GM10847 (cell line): ENCODE measurements around the gene NUTF2.
A peak's percentile ranks its signal among the peaks of the same experiment; 100 is the strongest.

Experiments used
- POLR2A ChIP-seq: IDR thresholded peaks from 2 replicates; pipeline ENCODE4 v1.6.1; 2011; ENCODE audit not compliant: insufficient read length; ENCODE audit errors: extremely low read depth

Gene NUTF2

GRCh38 chr16:67872631-67873434 lies 26.1 kb downstream of the NUTF2 start, which contains the start of gene EDC4:
Gene EDC4, plus strand, starts transcription at chr16:67873052. Its CDS starts 210 bp downstream, at chr16:67873262.
- peak; percentile 86 for TF ChIP-seq POLR2A

- TF ChIP-seq POLR2A: no peak
Measured at GRCh38 chr16:67873435-67874370, 27.0 kb downstream of the NUTF2 start.

GRCh38 chr16:67874372-67874771 lies 27.6 kb downstream of the NUTF2 start:
- TF ChIP-seq POLR2A: no peak

- TF ChIP-seq POLR2A: no peak
Measured at GRCh38 chr16:67877064-67877463, 30.3 kb downstream of the NUTF2 start.

GRCh38 chr16:67878232-67878631 lies 31.5 kb downstream of the NUTF2 start:
- TF ChIP-seq POLR2A: no peak

GRCh38 chr16:67878846-67879245 lies 32.1 kb downstream of the NUTF2 start:
- TF ChIP-seq POLR2A: no peak

- TF ChIP-seq POLR2A: no peak
Measured at GRCh38 chr16:67879462-67879861, 32.7 kb downstream of the NUTF2 start.

- no peak for TF ChIP-seq POLR2A
Measured at GRCh38 chr16:67879936-67880335, 33.2 kb downstream of the NUTF2 start.

- TF ChIP-seq POLR2A: no peak
Measured at GRCh38 chr16:67880584-67880983, 33.9 kb downstream of the NUTF2 start.

GRCh38 chr16:67881621-67882161 lies 35.0 kb downstream of the NUTF2 start:
- TF ChIP-seq POLR2A: no peak

GRCh38 chr16:67882374-67883145 lies 35.8 kb downstream of the NUTF2 start:
- TF ChIP-seq POLR2A: no peak

GRCh38 chr16:67883146-67883871 lies 36.6 kb downstream of the NUTF2 start:
- TF ChIP-seq POLR2A: no peak

- no peak for TF ChIP-seq POLR2A
Measured at GRCh38 chr16:67883872-67884261, 37.1 kb downstream of the NUTF2 start.

- TF ChIP-seq POLR2A: no peak
Measured at GRCh38 chr16:67884684-67885083, 38.0 kb downstream of the NUTF2 start, which contains the start of gene NRN1L. Gene NRN1L, plus strand, starts transcription at chr16:67884885. Its CDS starts 19 bp downstream, at chr16:67884904.

- no peak for TF ChIP-seq POLR2A
Measured at GRCh38 chr16:67885545-67885944, 38.8 kb downstream of the NUTF2 start.

- no peak for TF ChIP-seq POLR2A
Measured at GRCh38 chr16:67885976-67886375, 39.2 kb downstream of the NUTF2 start.
